GM21360 (cell line): ENCODE results near the gene ME2.
"Not testable (repeated sequence)": the region's sequence is repeated elsewhere in the genome, so short reads cannot be mapped to it uniquely, and the experiment has no call there.

Source experiments
- ATAC-seq: cut with Tn5 transposase; IDR thresholded peaks from one replicate; pipeline ENCODE4 v1.9.1; 2021; ENCODE audit warnings: mild to moderate bottlenecking, moderate library complexity; ENCODE audit not compliant: unreplicated experiment

The ME2 gene

GRCh38 chr18:50878345-50879301, at the start of gene ME2:
Gene ME2, plus strand, starts transcription at chr18:50879118. Its CDS starts 16,703 bp downstream, at chr18:50895821.
- peak; percentile 91 for ATAC-seq

DNA sequence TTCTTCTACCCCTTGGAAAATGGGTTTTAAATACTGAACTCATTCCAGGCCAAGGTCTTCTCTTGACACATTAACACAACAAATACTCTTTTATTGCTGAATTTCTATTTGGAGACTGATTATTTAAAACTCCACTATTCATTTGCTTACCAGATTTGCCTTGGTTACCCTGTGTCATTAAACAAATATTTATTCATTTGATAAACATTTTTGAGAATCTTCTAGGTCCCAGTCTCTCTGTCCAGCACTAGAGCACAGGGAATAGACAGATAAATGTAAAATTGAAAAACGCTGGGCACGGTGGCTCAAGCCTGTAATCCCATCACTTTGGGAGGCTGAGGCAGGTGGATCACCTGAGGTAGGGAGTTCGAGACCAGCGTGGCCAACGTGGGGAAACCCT, 49.3 kb upstream of the ME2 start:
- no peak for ATAC-seq

- ATAC-seq, result peak; percentile 73
These were observed 48.4 kb upstream of the ME2 start for GRCh38 chr18:50830544-50830943.

GRCh38 chr18:50832754-50833153, 46.2 kb upstream of the ME2 start:
- ATAC-seq, result peak; percentile 55

DNA sequence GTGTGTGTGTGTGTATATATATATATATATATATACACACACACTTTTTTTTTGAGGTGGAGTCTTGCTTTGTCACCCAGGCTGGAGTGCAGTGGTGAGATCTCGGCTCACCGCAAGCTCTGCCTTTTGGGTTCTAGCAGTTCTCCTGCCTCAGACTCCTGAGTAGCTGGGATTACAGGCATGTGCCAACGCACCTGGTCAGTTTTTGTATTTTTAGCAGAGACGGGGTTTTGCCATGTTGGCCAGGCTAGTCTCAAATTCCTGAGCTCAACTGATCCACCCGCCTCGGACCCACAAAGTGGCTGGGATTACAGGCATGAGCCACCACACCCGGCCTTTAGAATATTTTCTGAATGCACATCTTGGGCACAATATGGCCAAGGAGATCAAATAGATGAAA, 45.4 kb upstream of the ME2 start:
- not testable (repeated sequence) for ATAC-seq

- no peak for ATAC-seq
These were observed 42.4 kb upstream of the ME2 start for GRCh38 chr18:50836521-50836957.

GRCh38 chr18:50839341-50839740, 39.6 kb upstream of the ME2 start:
- no peak for ATAC-seq

DNA sequence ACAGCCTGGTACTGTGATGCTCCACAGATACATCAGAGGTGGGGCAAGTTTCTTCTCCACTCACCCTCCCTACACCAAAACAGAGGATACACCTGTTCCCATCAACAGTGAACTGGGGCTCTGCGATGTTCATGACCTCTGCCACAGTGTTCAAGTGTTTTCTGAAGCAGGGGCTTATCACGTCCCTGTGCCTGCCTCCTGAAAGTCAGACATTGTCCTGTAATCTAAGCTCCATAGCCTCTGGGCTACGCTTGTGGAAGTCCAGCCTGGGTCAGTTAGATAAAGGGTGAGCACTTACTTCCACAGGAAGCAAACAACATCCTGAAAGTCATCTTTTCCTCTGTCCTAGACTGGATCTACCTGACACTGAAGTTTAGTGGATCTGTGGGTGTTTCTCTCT, 38.9 kb upstream of the ME2 start:
- no peak for ATAC-seq

- no peak for ATAC-seq
These were observed 36.1 kb upstream of the ME2 start for GRCh38 chr18:50842846-50843245.

GRCh38 chr18:50844554-50844953, 34.4 kb upstream of the ME2 start:
- ATAC-seq, result no peak

- ATAC-seq, result no peak
These were observed 34.0 kb upstream of the ME2 start for GRCh38 chr18:50844960-50845359.

- ATAC-seq, result no peak
These were observed 31.7 kb upstream of the ME2 start for GRCh38 chr18:50847192-50847591.

DNA sequence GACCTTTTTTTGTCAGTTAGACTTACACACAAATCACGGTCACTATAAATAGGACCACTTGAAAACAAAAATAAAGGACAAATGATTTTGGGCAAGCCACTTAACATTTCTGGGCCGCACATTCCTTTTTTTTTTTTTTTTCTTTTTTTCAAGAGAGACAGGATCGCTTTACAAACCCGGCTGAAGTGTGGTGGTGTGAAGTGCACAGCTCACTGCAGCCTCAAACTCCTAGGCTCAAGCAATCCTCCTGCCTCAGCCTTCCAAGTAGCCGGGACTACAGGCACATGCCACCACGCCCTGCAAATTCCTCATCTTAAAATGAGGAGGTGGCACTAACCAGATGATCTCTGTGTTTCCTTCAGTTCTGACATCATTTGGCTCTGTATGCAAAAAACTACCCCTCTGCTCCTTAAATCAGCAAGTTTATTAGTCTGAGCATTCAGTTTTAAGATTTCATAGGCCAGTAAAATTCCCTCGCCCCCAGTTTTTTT, 30.8 kb upstream of the ME2 start:
- ATAC-seq, result no peak

DNA sequence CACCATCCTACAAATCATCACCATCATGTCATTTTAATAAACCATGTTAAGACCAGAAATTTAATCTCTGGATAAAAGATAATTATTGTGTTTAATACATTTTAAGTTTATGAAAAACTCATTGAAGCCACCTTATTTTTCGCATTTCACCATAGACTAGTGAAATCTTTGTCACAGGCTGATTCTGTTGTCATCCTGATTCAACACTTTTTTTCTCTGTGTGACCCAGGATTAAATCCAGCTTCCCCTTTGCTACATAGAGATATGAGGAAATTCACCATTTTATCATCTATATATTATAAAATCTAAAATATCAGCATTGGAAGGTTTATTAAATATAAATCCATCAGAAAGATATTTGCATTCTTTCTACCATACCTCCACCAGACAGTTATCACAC, 29.9 kb upstream of the ME2 start:
- ATAC-seq, result no peak

GRCh38 chr18:50849419-50849821, 29.5 kb upstream of the ME2 start:
- no peak for ATAC-seq

DNA sequence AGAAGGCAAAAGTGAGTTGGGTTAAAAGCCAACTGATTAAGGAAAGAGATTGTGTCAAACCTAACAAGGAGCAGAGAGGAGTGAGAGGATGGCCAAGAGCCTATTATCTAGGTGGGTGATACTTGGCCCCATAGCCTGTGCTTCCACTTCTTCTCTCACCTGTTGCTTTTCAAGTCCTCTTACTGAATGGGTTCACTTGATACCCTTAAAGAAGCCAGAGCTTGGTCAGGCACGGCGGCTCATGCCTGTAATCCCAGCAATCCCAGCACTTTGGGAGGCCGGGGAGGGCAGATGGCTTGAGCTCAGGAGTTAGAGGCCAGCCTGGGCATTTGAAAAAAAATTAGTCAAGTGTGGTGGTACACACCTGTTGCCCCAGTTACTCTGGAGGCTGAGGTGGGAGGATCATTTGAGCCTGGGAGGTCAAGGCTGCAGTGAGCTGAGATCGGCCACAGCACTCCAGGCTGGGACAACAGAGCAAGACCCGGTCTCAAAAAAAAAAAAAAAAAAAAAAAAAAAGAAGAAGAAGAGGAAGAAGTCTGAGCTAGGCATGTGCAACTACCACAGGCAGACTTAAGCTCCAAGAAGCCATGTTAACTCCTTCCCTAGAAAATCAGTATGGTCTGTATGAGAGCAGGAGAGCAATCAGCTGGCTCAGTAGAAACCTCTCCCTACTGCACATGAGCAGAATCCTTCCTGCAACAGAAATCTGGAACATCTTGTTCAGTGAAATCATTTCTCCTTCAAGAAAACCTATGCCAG, 28.4 kb upstream of the ME2 start:
- no peak for ATAC-seq

GRCh38 chr18:50853863-50854271, 25.1 kb upstream of the ME2 start:
- ATAC-seq, result no peak

GRCh38 chr18:50855976-50856757, 22.8 kb upstream of the ME2 start:
- no peak for ATAC-seq

- ATAC-seq, result not testable (repeated sequence)
These were observed 21.8 kb upstream of the ME2 start for GRCh38 chr18:50857166-50857565.

DNA sequence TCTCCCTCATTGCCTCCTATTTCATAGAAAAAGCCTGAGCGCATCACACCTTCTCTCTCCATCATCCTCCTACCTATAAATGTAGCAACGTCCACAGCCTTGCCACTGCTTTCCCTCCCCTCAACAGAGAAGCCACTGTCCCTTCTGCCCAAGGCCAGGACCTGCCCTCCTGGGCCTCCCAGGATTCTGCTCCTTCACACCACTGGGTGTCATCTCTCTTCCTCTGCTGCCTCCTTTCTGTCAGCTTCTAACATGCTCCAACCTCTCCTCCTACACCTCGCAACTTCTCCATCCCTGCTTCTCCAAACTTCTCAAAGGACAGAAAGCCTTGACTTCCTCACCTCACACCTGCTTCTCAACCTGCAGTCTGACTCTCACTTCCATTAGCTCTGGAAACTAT, 21.2 kb upstream of the ME2 start:
- no peak for ATAC-seq
